Gastroesophageal sphincter (tissue), 3 donors: ENCODE measurements around the gene ARFGAP2.

Experiments used
- POLR2A ChIP-seq, 2 donors: fragments of 450-650 bp; IDR thresholded peaks; one replicate each; pipeline ENCODE4 v1.6.1; 2017; ENCODE audit warnings: antibody characterized with exemption in 2 of 2, mild to moderate bottlenecking in 2 of 2, moderate library complexity in 1 of 2
- POLR2AphosphoS5 ChIP-seq: sonication (generic); formaldehyde crosslinking; IDR thresholded peaks from one replicate; pipeline ENCODE4 v1.6.1; 2017; ENCODE audit warnings: antibody characterized with exemption
- TF ChIP-seq, protein P1 (sequence below), 4 experiments: fragments of 200-600 bp in 2 of 4; fragments of 450-650 bp in 2 of 4; sonication (generic) in 1 of 4; IDR thresholded peaks; one replicate each; pipeline ENCODE4 v1.5.1; 2017 to 2019; ENCODE audit warnings: antibody characterized with exemption in 4 of 4, mild to moderate bottlenecking in 2 of 4, moderate library complexity in 2 of 4

DNA sequence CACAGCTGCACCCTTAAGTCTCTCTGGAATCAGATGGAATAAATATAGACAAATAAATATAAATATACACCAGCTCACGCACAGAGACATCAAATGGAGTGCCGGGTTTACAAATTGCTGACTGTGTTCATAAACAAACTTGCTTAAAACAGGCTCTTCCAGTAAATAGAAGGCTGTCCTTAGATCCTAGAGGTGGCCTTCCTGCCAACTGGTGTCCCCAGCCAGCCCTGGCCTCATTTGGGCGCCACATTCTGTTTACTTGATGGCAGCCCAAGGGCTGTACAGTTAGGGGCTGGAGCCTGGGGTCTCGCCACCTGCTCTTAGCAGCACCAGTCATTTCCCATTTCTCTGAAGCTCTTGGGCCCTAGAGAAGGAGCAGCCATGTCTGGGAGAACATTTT, 20.8 kb downstream of the ARFGAP2 start:
- TF ChIP-seq, protein P1, sequence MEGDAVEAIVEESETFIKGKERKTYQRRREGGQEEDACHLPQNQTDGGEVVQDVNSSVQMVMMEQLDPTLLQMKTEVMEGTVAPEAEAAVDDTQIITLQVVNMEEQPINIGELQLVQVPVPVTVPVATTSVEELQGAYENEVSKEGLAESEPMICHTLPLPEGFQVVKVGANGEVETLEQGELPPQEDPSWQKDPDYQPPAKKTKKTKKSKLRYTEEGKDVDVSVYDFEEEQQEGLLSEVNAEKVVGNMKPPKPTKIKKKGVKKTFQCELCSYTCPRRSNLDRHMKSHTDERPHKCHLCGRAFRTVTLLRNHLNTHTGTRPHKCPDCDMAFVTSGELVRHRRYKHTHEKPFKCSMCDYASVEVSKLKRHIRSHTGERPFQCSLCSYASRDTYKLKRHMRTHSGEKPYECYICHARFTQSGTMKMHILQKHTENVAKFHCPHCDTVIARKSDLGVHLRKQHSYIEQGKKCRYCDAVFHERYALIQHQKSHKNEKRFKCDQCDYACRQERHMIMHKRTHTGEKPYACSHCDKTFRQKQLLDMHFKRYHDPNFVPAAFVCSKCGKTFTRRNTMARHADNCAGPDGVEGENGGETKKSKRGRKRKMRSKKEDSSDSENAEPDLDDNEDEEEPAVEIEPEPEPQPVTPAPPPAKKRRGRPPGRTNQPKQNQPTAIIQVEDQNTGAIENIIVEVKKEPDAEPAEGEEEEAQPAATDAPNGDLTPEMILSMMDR (IDR thresholded peaks at IDR 0.05): no peak
- TF ChIP-seq POLR2AphosphoS5: no peak
- TF ChIP-seq POLR2A (IDR thresholded peaks at IDR 0.05): no peak
